MG63 (cell line): ENCODE data around the gene TTBK1. TPM values are rescaled to one million over a fixed set of nuclear protein-coding genes. Genes with fewer than 3 reads are reported as not detected.
A peak's percentile ranks its signal among the peaks of the same experiment; 100 is the strongest.

Experiments used
- DNase-seq: peaks from one replicate; pipeline ENCODE4 v3.0.0-alpha.2; 2020
- H3K27me3 ChIP-seq: fragments of 250-450 bp; sonication (Bioruptor Pico); 2 replicates; pipeline ENCODE4 v1.5.1; 2020; ENCODE audit warnings: mild to moderate bottlenecking, moderate library complexity
- H3K36me3 ChIP-seq: fragments of 250-450 bp; sonication (Bioruptor Pico); 2 replicates; pipeline ENCODE4 v1.5.1; 2020; ENCODE audit warnings: mild to moderate bottlenecking, moderate library complexity
- H3K4me3 ChIP-seq: fragments of 250-450 bp; sonication (Bioruptor Pico); 2 replicates; pipeline ENCODE4 v1.5.1; 2020; ENCODE audit warnings: mild to moderate bottlenecking, moderate library complexity
- H3K9me3 ChIP-seq: fragments of 250-450 bp; sonication (Bioruptor Pico); 2 replicates; pipeline ENCODE4 v1.5.1; 2020; ENCODE audit warnings: mild to moderate bottlenecking, moderate library complexity
- total RNA-seq: library from RNA; depleted of rRNA; stranded (reverse); fragments of >200 nt; shearing (Covaris generic); gene quantifications from 2 replicates; pipeline ENCODE4 v1.2.3, GENCODE V29; 2014; ENCODE audit warnings: low replicate concordance

Gene TTBK1
- total RNA-seq, 1 experiment from 2014 or later: not detected

GRCh38 chr6:43286980-43287716 is 43.9 kb downstream of the TTBK1 start:
- no peak overlapping the region for H3K4me3 ChIP-seq
- H3K27me3 ChIP-seq: no peaks in the 10 kb centered on the region
- no peaks in the 10 kb centered on the region for H3K36me3 ChIP-seq
- DNase-seq: peak; percentile 13
- H3K9me3 ChIP-seq: no peaks in the 10 kb centered on the region

GRCh38 chr6:43287717-43288679 is 44.7 kb downstream of the TTBK1 start:
- no peaks in the 10 kb centered on the region for H3K27me3 ChIP-seq
- H3K36me3 ChIP-seq: no peaks in the 10 kb centered on the region
- no peaks in the 10 kb centered on the region for H3K9me3 ChIP-seq
- no peak for DNase-seq
- H3K4me3 ChIP-seq: no peak overlapping the region

GRCh38 chr6:43290339-43290904 is 47.1 kb downstream of the TTBK1 start:
- no peak for DNase-seq
- no peaks in the 10 kb centered on the region for H3K36me3 ChIP-seq
- no peaks in the 10 kb centered on the region for H3K9me3 ChIP-seq
- no peaks in the 10 kb centered on the region for H3K27me3 ChIP-seq
- no peak overlapping the region for H3K4me3 ChIP-seq

- Histone ChIP-seq H3K36me3 (no peaks in the 10 kb centered on the region), H3K4me3 (no peak overlapping the region), H3K27me3 (no peaks in the 10 kb centered on the region), H3K9me3 (no peaks in the 10 kb centered on the region)
- DNase-seq: no peak
These were observed 47.6 kb downstream of the TTBK1 start for GRCh38 chr6:43290905-43291355.

GRCh38 chr6:43291708-43292107 is 48.4 kb downstream of the TTBK1 start:
- Histone ChIP-seq H3K36me3 (no peaks in the 10 kb centered on the region), H3K9me3 (no peaks in the 10 kb centered on the region), H3K4me3 (no peak overlapping the region), H3K27me3 (no peaks in the 10 kb centered on the region)
- DNase-seq: no peak

- no peak overlapping the region for H3K4me3 ChIP-seq
- no peak for DNase-seq
- H3K27me3 ChIP-seq: no peaks in the 10 kb centered on the region
These were observed 49.1 kb downstream of the TTBK1 start for GRCh38 chr6:43292341-43292740.

GRCh38 chr6:43292763-43293318 is 49.6 kb downstream of the TTBK1 start:
- Histone ChIP-seq H3K36me3 (no peaks in the 10 kb centered on the region), H3K9me3 (no peaks in the 10 kb centered on the region), H3K4me3 (no peak overlapping the region), H3K27me3 (no peaks in the 10 kb centered on the region)
- no peak for DNase-seq

More at GRCh38 chr6:43292341-43292740, 49.1 kb downstream of the TTBK1 start:
- H3K36me3 ChIP-seq: no peaks in the 10 kb centered on the region
- no peaks in the 10 kb centered on the region for H3K9me3 ChIP-seq

GRCh38 chr6:43293698-43294097 is 50.4 kb downstream of the TTBK1 start:
- no peak for DNase-seq
- H3K9me3 ChIP-seq: no peaks in the 10 kb centered on the region
- no peak overlapping the region for H3K4me3 ChIP-seq
- no peaks in the 10 kb centered on the region for H3K27me3 ChIP-seq
- no peaks in the 10 kb centered on the region for H3K36me3 ChIP-seq

GRCh38 chr6:43294536-43294935 is 51.3 kb downstream of the TTBK1 start:
- Histone ChIP-seq H3K4me3 (no peak overlapping the region), H3K9me3 (no peaks in the 10 kb centered on the region), H3K27me3 (no peaks in the 10 kb centered on the region), H3K36me3 (no peaks in the 10 kb centered on the region)
- no peak for DNase-seq

GRCh38 chr6:43295456-43295855 is 52.2 kb downstream of the TTBK1 start:
- Histone ChIP-seq H3K9me3 (no peaks in the 10 kb centered on the region), H3K4me3 (no peak overlapping the region), H3K36me3 (no peaks in the 10 kb centered on the region), H3K27me3 (no peaks in the 10 kb centered on the region)
- no peak for DNase-seq

- H3K9me3 ChIP-seq: no peaks in the 10 kb centered on the region
- H3K4me3 ChIP-seq: no peak overlapping the region
- H3K36me3 ChIP-seq: no peaks in the 10 kb centered on the region
- no peaks in the 10 kb centered on the region for H3K27me3 ChIP-seq
- no peak for DNase-seq
These were observed 53.7 kb downstream of the TTBK1 start for GRCh38 chr6:43296780-43297497.

- no peak within 1 kb of the TSS for H3K4me3 ChIP-seq
- H3K27me3 ChIP-seq: no peaks in the 10 kb centered on the region
- peak; percentile 52 for DNase-seq
- no peaks in the 10 kb centered on the region for H3K36me3 ChIP-seq
- H3K9me3 ChIP-seq: no peaks in the 10 kb centered on the region
These were observed 54.6 kb downstream of the TTBK1 start, which contains the start of gene SLC22A7 for GRCh38 chr6:43297644-43298564. TSS of gene SLC22A7 (plus strand) at chr6:43298260. CDS start at chr6:43298359, 99 bp downstream.

GRCh38 chr6:43298565-43299337 is 55.5 kb downstream of the TTBK1 start:
- Histone ChIP-seq H3K36me3 (no peaks in the 10 kb centered on the region), H3K9me3 (no peaks in the 10 kb centered on the region), H3K27me3 (no peaks in the 10 kb centered on the region), H3K4me3 (no peak overlapping the region)
- no peak for DNase-seq

GRCh38 chr6:43299338-43300293 is 56.3 kb downstream of the TTBK1 start:
- Histone ChIP-seq H3K27me3 (no peaks in the 10 kb centered on the region), H3K9me3 (no peaks in the 10 kb centered on the region), H3K36me3 (no peaks in the 10 kb centered on the region), H3K4me3 (no peak overlapping the region)
- no peak for DNase-seq
